DOHH2 (cell line): ENCODE data around the gene ITGAV.

Experiments
- EZH2phosphoT487 ChIP-seq: fragments of 200-600 bp; sonication (generic); IDR thresholded peaks from 2 replicates; pipeline ENCODE4 v1.6.1; 2017; ENCODE audit warnings: borderline replicate concordance, mild to moderate bottlenecking, antibody characterized with exemption, low read length, moderate library complexity, mixed read lengths
- TF ChIP-seq, protein P1 (sequence below): fragments of 200-600 bp; sonication (generic); IDR thresholded peaks from one replicate; pipeline ENCODE4 v1.5.1; 2014; ENCODE audit warnings: antibody characterized with exemption, mild to moderate bottlenecking, low read depth, low read length; ENCODE audit not compliant: poor library complexity, severe bottlenecking

DNA sequence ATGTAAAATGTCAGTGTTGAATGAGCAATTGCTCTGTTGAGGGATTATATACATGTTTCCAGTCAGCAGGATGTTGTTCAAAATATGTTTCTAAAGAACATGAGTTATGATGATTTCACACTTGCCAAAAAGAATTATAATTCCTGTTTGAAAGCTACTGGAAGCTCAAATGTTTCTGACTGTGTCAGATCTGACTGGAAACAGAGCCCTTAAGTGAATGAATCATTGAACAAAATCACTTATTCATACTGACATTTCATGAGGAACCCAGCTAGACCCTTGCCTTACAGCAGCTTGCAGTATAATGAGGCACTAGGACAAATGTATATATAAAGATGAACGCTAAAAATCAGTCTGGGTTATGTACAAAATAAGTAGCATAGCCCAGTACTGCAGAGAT, 35.4 kb upstream of the ITGAV start:
- TF ChIP-seq, protein P1, sequence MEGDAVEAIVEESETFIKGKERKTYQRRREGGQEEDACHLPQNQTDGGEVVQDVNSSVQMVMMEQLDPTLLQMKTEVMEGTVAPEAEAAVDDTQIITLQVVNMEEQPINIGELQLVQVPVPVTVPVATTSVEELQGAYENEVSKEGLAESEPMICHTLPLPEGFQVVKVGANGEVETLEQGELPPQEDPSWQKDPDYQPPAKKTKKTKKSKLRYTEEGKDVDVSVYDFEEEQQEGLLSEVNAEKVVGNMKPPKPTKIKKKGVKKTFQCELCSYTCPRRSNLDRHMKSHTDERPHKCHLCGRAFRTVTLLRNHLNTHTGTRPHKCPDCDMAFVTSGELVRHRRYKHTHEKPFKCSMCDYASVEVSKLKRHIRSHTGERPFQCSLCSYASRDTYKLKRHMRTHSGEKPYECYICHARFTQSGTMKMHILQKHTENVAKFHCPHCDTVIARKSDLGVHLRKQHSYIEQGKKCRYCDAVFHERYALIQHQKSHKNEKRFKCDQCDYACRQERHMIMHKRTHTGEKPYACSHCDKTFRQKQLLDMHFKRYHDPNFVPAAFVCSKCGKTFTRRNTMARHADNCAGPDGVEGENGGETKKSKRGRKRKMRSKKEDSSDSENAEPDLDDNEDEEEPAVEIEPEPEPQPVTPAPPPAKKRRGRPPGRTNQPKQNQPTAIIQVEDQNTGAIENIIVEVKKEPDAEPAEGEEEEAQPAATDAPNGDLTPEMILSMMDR: no peak
- TF ChIP-seq EZH2phosphoT487: no peak
